ENCODE data around the gene TINAGL1.
A peak's percentile ranks its signal among the peaks of the same experiment; 100 is the strongest.

TINAGL1 gene

DNA sequence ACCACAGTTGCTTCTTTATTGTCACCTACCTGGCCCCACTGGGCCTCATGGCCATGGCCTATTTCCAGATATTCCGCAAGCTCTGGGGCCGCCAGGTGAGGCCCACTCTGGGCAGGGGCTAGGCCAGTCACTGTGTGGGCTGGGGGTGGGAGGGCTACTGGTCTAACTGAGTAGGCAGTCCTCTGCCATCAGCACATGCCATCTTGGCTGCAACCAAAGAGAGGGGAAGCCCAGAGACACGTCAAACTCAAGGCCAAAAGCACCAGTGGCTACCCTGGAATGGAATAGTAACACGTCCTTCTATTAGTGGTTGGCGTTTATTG, 45.1 kb downstream of the TINAGL1 start:
- no peak for DNase-seq (ENCODE audit: low read depth)
- no peak overlapping the region for H3K4me3 ChIP-seq (ENCODE audit: low read depth, low read length)
- TF ChIP-seq, protein P1, sequence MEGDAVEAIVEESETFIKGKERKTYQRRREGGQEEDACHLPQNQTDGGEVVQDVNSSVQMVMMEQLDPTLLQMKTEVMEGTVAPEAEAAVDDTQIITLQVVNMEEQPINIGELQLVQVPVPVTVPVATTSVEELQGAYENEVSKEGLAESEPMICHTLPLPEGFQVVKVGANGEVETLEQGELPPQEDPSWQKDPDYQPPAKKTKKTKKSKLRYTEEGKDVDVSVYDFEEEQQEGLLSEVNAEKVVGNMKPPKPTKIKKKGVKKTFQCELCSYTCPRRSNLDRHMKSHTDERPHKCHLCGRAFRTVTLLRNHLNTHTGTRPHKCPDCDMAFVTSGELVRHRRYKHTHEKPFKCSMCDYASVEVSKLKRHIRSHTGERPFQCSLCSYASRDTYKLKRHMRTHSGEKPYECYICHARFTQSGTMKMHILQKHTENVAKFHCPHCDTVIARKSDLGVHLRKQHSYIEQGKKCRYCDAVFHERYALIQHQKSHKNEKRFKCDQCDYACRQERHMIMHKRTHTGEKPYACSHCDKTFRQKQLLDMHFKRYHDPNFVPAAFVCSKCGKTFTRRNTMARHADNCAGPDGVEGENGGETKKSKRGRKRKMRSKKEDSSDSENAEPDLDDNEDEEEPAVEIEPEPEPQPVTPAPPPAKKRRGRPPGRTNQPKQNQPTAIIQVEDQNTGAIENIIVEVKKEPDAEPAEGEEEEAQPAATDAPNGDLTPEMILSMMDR (conservative IDR thresholded peaks at IDR 0.05; ENCODE audit: low read depth, low read length): no peak

DNA sequence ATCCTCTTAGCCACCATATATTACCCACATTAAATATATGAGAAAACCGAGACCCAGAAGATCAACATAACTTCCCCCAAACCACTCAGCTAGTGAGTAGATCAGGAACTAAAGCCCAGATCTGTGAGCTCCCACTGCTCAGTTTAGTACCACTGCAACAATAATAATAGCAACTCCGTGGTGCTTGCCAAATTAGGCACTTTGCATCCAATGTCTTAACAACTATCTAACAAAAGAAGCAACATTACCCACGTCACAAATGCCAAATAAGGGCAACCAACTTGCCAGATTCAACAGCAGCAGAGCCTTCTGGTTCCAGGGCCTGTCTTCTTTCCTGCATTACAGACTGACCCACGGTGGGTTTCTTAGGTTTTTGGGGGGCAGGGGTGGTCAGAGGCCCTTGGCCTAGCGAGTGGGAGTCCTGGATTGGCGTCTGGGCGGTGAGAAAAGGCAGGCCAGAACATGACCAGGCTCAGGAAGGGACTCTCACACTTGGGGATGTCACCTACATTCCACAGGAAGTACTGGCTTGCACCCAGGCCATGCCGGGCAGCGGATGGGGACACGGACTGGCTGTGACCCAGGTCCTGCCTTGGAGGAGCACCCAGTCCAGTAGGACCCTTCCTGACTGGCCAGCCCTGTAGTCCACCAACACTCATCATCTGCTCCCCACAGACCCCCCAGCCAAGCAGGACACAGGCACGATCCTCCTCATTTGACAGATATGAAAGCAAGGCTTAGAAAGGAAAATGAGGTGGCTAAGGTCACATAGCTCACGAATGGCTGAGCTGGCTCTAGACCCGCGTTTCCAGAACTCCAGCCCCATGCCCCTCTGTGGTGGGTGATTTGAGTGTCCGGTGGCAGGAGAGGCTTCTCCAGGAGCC, 45.8 kb downstream of the TINAGL1 start:
- TF ChIP-seq, protein P1 (conservative IDR thresholded peaks at IDR 0.05; ENCODE audit: low read depth, low read length): no peak
- H3K4me3 ChIP-seq (ENCODE audit: low read depth, low read length): no peak overlapping the region
- no peak for DNase-seq (ENCODE audit: low read depth)

DNA sequence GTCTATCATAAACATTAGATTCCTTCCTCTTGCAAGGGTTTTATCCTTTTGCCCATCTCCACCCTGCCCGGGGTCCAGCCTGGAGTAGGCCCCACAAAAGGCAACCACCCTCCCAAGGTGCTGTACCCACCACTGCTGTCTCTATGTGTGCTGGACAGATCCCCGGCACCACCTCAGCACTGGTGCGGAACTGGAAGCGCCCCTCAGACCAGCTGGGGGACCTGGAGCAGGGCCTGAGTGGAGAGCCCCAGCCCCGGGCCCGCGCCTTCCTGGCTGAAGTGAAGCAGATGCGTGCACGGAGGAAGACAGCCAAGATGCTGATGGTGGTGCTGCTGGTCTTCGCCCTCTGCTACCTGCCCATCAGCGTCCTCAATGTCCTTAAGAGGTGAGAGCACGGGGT, 47.0 kb downstream of the TINAGL1 start:
- DNase-seq (ENCODE audit: low read depth): no peak
- TF ChIP-seq, protein P1 (conservative IDR thresholded peaks at IDR 0.05; ENCODE audit: low read depth, low read length): no peak
- no peak overlapping the region for H3K4me3 ChIP-seq (ENCODE audit: low read depth, low read length)

DNA sequence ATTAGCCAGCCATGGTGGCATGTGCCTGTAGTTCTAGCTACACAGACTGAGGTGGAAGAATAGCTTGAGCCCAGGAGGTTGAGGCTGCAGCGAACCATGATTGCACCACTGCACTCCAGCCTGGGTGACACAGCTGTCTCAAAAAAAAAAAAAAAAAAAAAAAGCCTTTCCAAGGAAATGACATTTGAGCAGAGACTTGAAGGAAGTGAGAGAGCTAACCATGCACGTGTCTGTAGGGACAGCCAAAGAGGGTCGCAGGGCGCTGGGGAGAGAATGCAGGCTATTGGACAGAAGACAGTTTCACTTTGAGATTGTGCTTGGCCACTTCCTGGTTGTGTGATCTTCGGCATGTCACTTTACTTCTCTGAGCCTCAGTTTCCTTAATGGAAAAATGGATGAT, 48.0 kb downstream of the TINAGL1 start:
- DNase-seq (ENCODE audit: low read depth): no peak

DNA sequence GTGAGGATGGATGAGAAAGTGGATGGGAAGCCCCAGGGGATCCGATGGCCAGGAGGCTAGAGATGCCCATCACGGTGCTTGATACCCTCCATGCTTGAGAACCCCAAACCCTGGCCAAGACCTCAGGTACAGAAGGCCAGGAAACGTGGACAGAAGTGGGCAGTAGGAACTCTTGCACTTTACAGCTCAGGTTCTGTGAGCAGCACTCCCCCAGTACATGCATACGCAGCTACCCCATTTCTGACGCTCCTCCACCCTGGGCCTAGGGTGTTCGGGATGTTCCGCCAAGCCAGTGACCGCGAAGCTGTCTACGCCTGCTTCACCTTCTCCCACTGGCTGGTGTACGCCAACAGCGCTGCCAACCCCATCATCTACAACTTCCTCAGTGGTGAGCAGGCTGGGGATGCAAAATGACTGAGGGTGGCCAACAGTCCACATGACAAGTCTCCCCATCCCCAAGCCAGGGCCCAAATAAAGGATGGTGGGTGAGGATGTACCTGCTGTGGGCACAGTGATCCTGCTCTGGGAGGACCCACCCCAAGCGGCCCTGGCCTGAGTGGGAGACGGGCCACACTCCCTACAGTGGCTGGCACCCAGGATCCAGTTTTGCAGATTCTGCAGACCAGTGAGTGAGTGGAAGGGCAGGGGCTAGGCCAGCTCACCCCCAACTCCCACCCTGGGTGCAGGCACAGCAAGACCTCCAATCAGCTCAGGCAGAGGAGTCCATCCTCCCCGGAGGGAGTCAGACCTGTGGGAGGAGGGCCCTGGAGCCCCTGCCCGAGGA, 48.6 kb downstream of the TINAGL1 start:
- H3K4me3 ChIP-seq (ENCODE audit: low read depth, low read length): no peak overlapping the region
- DNase-seq (ENCODE audit: low read depth): no peak
- TF ChIP-seq, protein P1 (conservative IDR thresholded peaks at IDR 0.05; ENCODE audit: low read depth, low read length): no peak

More for the DNA sequence above, 48.0 kb downstream of the TINAGL1 start:
- H3K4me3 ChIP-seq (ENCODE audit: low read depth, low read length): no peak overlapping the region
- TF ChIP-seq, protein P1 (conservative IDR thresholded peaks at IDR 0.05; ENCODE audit: low read depth, low read length): no peak

DNA sequence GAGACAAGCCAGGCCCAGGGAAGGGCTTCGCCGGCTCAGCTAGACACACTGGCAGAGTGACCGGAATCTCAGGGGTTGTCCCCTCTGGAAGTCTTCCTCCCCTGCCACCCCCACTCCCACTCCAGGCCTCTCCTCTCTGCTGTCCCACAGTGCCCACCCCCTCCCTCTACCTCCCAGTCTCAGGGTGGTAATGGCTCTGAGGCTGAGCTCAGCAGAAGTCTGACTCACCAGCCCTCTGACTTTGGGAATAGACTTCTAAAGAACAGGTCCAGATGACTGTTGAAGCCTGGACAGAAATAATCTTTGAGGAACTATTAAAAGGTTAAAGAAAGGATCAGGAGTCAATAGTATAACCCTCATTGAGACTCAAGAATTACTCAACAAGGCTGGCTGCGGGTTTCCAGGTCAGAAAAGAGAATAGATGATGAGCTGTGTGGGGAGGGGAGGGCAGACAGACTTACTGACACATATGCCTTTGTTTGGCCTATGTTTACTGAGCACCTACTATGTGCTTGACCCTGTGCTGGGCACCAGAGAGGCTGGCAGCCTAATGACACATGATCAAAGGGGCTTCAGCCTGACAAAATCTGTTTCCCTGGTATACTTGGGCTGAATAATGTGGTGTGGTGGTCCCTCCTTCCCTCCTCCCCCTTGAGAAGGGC, 49.4 kb downstream of the TINAGL1 start:
- no peak overlapping the region for H3K4me3 ChIP-seq (ENCODE audit: low read depth, low read length)
- TF ChIP-seq, protein P1 (conservative IDR thresholded peaks at IDR 0.05; ENCODE audit: low read depth, low read length): no peak
- peak; percentile 62 for DNase-seq (ENCODE audit: low read depth)
